WTC11 (cell line): ENCODE results near the gene FAM221B. TPM values are rescaled to one million over a fixed set of nuclear protein-coding genes. Genes with fewer than 3 reads are reported as not detected.

Experiments
- ATAC-seq: fragments of 200-7000 bp; cut with Tn5 transposase; 2 replicates; pipeline ENCODE4 v1.10.0; 2021; ENCODE audit warnings: mild to moderate bottlenecking, moderate library complexity
- CTCF ChIA-PET: fragments of 300-600 bp; sonication (Branson Sonifier 250); formaldehyde crosslinking; loops from one replicate; lab custom pipeline; 2021; ENCODE audit warnings: antibody characterized with exemption; lab: Charles Lee
- POLR2A ChIA-PET: fragments of 350-600 bp; sonication (Branson Sonifier 250); formaldehyde crosslinking; loops from one replicate; lab custom pipeline; 2021; ENCODE audit warnings: antibody characterized with exemption; lab: Charles Lee
- DNase-seq: peaks from one replicate; pipeline ENCODE4 v3.0.0; 2021; ENCODE audit warnings: low spot score
- H3K27ac Mint-ChIP-seq: 2 replicates; pipeline ENCODE4 v1.8.0; 2021; ENCODE audit warnings: mixed read lengths
- H3K27me3 Mint-ChIP-seq: 2 replicates; pipeline ENCODE4 v1.8.0; 2021; ENCODE audit warnings: low read depth, mild to moderate bottlenecking, moderate library complexity, mixed read lengths
- H3K36me3 Mint-ChIP-seq: 2 replicates; pipeline ENCODE4 v1.8.0; 2021; ENCODE audit warnings: mixed read lengths
- H3K4me1 Mint-ChIP-seq: 2 replicates; pipeline ENCODE4 v1.8.0; 2022; ENCODE audit warnings: mixed read lengths
- H3K4me3 Mint-ChIP-seq: 2 replicates; pipeline ENCODE4 v1.8.0; 2021; ENCODE audit warnings: mild to moderate bottlenecking, moderate library complexity, mixed read lengths
- H3K9me3 Mint-ChIP-seq: 2 replicates; pipeline ENCODE4 v1.8.0; 2021; ENCODE audit warnings: mixed read lengths
- ARID4B ChIP-seq: sonication (generic); formaldehyde crosslinking; IDR thresholded peaks from 2 replicates; pipeline ENCODE4 v1.8.0; 2023; ENCODE audit warnings: missing genetic modification reagents, mild to moderate bottlenecking, borderline replicate concordance
- ATF1 ChIP-seq: sonication (generic); formaldehyde crosslinking; IDR thresholded peaks from 2 replicates; pipeline ENCODE4 v1.8.1; 2023; ENCODE audit warnings: mild to moderate bottlenecking, moderate library complexity, missing genetic modification reagents
- CREB1 ChIP-seq: sonication (generic); formaldehyde crosslinking; IDR thresholded peaks from 2 replicates; pipeline ENCODE4 v1.8.0; 2023; ENCODE audit warnings: mild to moderate bottlenecking, missing genetic modification reagents
- CREM ChIP-seq: sonication (generic); formaldehyde crosslinking; IDR thresholded peaks from 2 replicates; pipeline ENCODE4 v1.8.1; 2022; ENCODE audit warnings: mild to moderate bottlenecking, missing genetic modification reagents, moderate library complexity
- KAT7 ChIP-seq: sonication (generic); formaldehyde crosslinking; IDR thresholded peaks from 2 replicates; pipeline ENCODE4 v1.8.1; 2023; ENCODE audit warnings: missing genetic modification reagents, mild to moderate bottlenecking, borderline replicate concordance
- OVOL2 ChIP-seq: fragments of 250-450 bp; sonication (Bioruptor Pico); IDR thresholded peaks from 2 replicates; pipeline ENCODE4 v1.9.0; 2021; ENCODE audit warnings: mild to moderate bottlenecking, borderline replicate concordance
- TEAD1 ChIP-seq: sonication (generic); formaldehyde crosslinking; IDR thresholded peaks from 2 replicates; pipeline ENCODE4 v1.8.0; 2022; ENCODE audit warnings: mild to moderate bottlenecking, missing genetic modification reagents
- USF1 ChIP-seq: sonication (generic); formaldehyde crosslinking; IDR thresholded peaks from 2 replicates; pipeline ENCODE4 v1.8.0; 2022; ENCODE audit warnings: mild to moderate bottlenecking, missing genetic modification reagents
- ZBTB21 ChIP-seq: sonication (generic); formaldehyde crosslinking; IDR thresholded peaks from 2 replicates; pipeline ENCODE4 v1.8.1; 2023; ENCODE audit warnings: mild to moderate bottlenecking, missing genetic modification reagents, borderline replicate concordance
- ZNF396 ChIP-seq: fragments of 250-450 bp; sonication (Bioruptor Pico); IDR thresholded peaks from 2 replicates; pipeline ENCODE4 v1.8.0; 2021; ENCODE audit warnings: mild to moderate bottlenecking, moderate library complexity, borderline replicate concordance
- ZNF416 ChIP-seq: fragments of 250-450 bp; sonication (Bioruptor Pico); IDR thresholded peaks from 2 replicates; pipeline ENCODE4 v1.9.0; 2021; ENCODE audit warnings: mild to moderate bottlenecking, inconsistent platforms
- total RNA-seq: library from RNA; stranded (reverse); gene quantifications from 3 replicates; pipeline ENCODE4 v1.2.3, GENCODE V29; 2021
- TF ChIP-seq, protein P1 (sequence below): sonication (generic); formaldehyde crosslinking; IDR thresholded peaks from 2 replicates; pipeline ENCODE4 v1.8.1; 2023; ENCODE audit warnings: mild to moderate bottlenecking, missing genetic modification reagents, moderate library complexity
- TF ChIP-seq, protein P2 (sequence below): sonication (generic); formaldehyde crosslinking; conservative IDR thresholded peaks from 2 replicates; pipeline ENCODE4 v1.8.1; 2023; ENCODE audit warnings: mild to moderate bottlenecking, low read depth, missing genetic modification reagents, moderate library complexity
- TF ChIP-seq, protein P3 (sequence below): fragments of 250-450 bp; sonication (Bioruptor Pico); IDR thresholded peaks from 2 replicates; pipeline ENCODE4 v1.9.0; 2021; ENCODE audit warnings: mild to moderate bottlenecking
- TF ChIP-seq, protein P4 (sequence below): sonication (generic); formaldehyde crosslinking; IDR thresholded peaks from 2 replicates; pipeline ENCODE4 v1.8.0; 2022; ENCODE audit warnings: missing genetic modification reagents

Gene FAM221B
- total RNA-seq, 1 experiment from 2014 or later = 0.11 TPM

GRCh38 chr9:35831040-35831439 is 2.5 kb upstream of the FAM221B start:
- no peaks in the 10 kb centered on the region for H3K36me3 Mint-ChIP-seq
- H3K4me1 Mint-ChIP-seq = peaks cover 28% of the 10 kb centered on the region
- no peak overlapping the region for H3K27ac Mint-ChIP-seq
- DNase-seq = no peak
- no peak for ATAC-seq
- POLR2A ChIA-PET = no interaction called here
- H3K9me3 Mint-ChIP-seq = no peaks in the 10 kb centered on the region
- H3K27me3 Mint-ChIP-seq = peaks cover 2% of the 10 kb centered on the region; the same call in 1 of the 2 replicates
- H3K4me3 Mint-ChIP-seq = no peak overlapping the region
- TF ChIP-seq ZNF416 (CRISPR knock-in tag) = no peak
- TF ChIP-seq OVOL2 = no peak
- TF ChIP-seq, protein P1, sequence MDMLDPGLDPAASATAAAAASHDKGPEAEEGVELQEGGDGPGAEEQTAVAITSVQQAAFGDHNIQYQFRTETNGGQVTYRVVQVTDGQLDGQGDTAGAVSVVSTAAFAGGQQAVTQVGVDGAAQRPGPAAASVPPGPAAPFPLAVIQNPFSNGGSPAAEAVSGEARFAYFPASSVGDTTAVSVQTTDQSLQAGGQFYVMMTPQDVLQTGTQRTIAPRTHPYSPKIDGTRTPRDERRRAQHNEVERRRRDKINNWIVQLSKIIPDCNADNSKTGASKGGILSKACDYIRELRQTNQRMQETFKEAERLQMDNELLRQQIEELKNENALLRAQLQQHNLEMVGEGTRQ (CRISPR knock-in tag) = no peak
- CTCF ChIA-PET = interaction anchor here (1.2 kb wide), 1 partner anchor 41 kb away, joined by 4 read pairs; no protein-coding TSS in a partner anchor

- Mint-ChIP-seq H3K27me3 (peaks cover 2% of the 10 kb centered on the region; the same call in 1 of the 2 replicates), H3K4me3 (peak overlapping the region; percentile 73), H3K36me3 (no peaks in the 10 kb centered on the region), H3K27ac (peak overlapping the region; percentile 38; the same call in 1 of the 2 replicates), H3K4me1 (peaks cover 24% of the 10 kb centered on the region), H3K9me3 (no peaks in the 10 kb centered on the region)
- no peak for ATAC-seq
- TF ChIP-seq ZBTB21 (CRISPR knock-in tag) (no peak), KAT7 (CRISPR knock-in tag) (no peak), ARID4B (CRISPR knock-in tag) (no peak), ATF1 (CRISPR knock-in tag) (no peak)
- TF ChIP-seq, protein P2, sequence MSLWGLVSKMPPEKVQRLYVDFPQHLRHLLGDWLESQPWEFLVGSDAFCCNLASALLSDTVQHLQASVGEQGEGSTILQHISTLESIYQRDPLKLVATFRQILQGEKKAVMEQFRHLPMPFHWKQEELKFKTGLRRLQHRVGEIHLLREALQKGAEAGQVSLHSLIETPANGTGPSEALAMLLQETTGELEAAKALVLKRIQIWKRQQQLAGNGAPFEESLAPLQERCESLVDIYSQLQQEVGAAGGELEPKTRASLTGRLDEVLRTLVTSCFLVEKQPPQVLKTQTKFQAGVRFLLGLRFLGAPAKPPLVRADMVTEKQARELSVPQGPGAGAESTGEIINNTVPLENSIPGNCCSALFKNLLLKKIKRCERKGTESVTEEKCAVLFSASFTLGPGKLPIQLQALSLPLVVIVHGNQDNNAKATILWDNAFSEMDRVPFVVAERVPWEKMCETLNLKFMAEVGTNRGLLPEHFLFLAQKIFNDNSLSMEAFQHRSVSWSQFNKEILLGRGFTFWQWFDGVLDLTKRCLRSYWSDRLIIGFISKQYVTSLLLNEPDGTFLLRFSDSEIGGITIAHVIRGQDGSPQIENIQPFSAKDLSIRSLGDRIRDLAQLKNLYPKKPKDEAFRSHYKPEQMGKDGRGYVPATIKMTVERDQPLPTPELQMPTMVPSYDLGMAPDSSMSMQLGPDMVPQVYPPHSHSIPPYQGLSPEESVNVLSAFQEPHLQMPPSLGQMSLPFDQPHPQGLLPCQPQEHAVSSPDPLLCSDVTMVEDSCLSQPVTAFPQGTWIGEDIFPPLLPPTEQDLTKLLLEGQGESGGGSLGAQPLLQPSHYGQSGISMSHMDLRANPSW (CRISPR knock-in tag) = no peak
- TF ChIP-seq, protein P3, sequence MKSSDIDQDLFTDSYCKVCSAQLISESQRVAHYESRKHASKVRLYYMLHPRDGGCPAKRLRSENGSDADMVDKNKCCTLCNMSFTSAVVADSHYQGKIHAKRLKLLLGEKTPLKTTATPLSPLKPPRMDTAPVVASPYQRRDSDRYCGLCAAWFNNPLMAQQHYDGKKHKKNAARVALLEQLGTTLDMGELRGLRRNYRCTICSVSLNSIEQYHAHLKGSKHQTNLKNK (CRISPR knock-in tag) = no peak
- ChIA-PET POLR2A (no interaction called here), CTCF (interaction anchor here (1.8 to 2.7 kb wide), 5 partner anchors 16 to 81 kb away, joined by 7 to 22 read pairs (median 8); no protein-coding TSS in a partner anchor)
- no peak for DNase-seq
Observed at GRCh38 chr9:35829764-35830096, 1.2 kb upstream of the FAM221B start.

DNA sequence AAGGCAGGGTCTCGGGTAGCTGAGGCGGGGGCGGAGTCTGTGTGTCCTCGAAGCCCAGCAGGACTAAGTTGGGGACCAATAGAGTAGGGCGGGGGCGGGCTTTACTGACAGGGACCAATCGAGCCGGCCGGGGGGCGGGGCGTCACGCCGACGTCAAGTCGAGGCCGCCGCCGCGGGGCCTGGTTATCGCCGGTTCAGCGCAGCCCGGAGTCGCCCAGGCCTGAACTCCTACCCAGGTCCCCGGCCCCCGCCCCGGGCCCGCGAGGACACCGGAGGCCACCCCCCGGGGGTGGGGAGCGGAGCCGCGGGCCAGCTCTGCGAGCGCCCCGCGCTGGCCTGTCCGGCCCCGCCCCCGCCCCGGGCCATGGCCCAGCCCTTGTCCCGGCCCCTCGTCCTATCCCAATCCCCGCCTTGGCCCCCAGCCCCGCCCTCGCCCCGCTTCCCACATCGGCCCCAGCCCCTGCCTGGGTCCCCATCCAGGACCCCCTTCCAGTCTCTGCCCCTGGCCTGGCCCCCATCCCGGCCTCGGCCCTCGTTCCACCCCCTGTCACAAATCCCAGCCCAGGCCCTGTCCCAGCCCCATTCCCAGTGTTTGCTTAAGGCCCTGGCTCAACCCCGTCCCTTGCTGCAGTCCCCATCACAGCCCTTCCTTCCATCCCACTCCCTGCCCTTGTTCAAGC is 692 bp upstream of the FAM221B start, which contains the start of gene TMEM8B:
TMEM8B (plus strand) TSS at position 145 of the 680 bp plus-strand sequence; CDS start at position 365, 220 bp downstream.
- peaks cover 2% of the 10 kb centered on the region; the same call in 1 of the 2 replicates for H3K27me3 Mint-ChIP-seq
- H3K9me3 Mint-ChIP-seq = no peaks in the 10 kb centered on the region
- ChIA-PET POLR2A (interaction anchor here (0.7 to 1.0 kb wide), 3 partner anchors 15 to 39 kb away, joined by 3 to 5 read pairs (median 3); partner anchors contain the start of gene SPAG8), CTCF (interaction anchor here (0.6 to 2.7 kb wide), 19 partner anchors 10 to 226 kb away, joined by 3 to 27 read pairs (median 4); partner anchors contain the start of gene HINT2)
- H3K36me3 Mint-ChIP-seq = no peaks in the 10 kb centered on the region
- H3K4me3 Mint-ChIP-seq = peak within 1 kb of the TSS; percentile 75
- peak within 1 kb of the TSS; percentile 77 for H3K27ac Mint-ChIP-seq
- ATAC-seq (peak; percentile 91), DNase-seq (peak; percentile 97)
- peaks cover 21% of the 10 kb centered on the region for H3K4me1 Mint-ChIP-seq
- TF ChIP-seq CREB1 (no peak), ZNF396 (CRISPR knock-in tag) (no peak), USF1 (no peak), TEAD1 (CRISPR knock-in tag) (no peak), CREM (no peak)
- TF ChIP-seq, protein P4, sequence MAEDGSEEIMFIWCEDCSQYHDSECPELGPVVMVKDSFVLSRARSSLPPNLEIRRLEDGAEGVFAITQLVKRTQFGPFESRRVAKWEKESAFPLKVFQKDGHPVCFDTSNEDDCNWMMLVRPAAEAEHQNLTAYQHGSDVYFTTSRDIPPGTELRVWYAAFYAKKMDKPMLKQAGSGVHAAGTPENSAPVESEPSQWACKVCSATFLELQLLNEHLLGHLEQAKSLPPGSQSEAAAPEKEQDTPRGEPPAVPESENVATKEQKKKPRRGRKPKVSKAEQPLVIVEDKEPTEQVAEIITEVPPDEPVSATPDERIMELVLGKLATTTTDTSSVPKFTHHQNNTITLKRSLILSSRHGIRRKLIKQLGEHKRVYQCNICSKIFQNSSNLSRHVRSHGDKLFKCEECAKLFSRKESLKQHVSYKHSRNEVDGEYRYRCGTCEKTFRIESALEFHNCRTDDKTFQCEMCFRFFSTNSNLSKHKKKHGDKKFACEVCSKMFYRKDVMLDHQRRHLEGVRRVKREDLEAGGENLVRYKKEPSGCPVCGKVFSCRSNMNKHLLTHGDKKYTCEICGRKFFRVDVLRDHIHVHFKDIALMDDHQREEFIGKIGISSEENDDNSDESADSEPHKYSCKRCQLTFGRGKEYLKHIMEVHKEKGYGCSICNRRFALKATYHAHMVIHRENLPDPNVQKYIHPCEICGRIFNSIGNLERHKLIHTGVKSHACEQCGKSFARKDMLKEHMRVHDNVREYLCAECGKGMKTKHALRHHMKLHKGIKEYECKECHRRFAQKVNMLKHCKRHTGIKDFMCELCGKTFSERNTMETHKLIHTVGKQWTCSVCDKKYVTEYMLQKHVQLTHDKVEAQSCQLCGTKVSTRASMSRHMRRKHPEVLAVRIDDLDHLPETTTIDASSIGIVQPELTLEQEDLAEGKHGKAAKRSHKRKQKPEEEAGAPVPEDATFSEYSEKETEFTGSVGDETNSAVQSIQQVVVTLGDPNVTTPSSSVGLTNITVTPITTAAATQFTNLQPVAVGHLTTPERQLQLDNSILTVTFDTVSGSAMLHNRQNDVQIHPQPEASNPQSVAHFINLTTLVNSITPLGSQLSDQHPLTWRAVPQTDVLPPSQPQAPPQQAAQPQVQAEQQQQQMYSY (CRISPR knock-in tag) = peak; percentile 62
